ENCODE results near the gene TP73.

Gene TP73

GRCh38 chr1:3697104-3697503 is 44.8 kb downstream of the TP73 start:
- DNase-seq (ENCODE audit: low read depth) = no peak
- TF ChIP-seq CTCF (conservative IDR thresholded peaks at IDR 0.05; ENCODE audit: low read depth, low read length) = no peak

GRCh38 chr1:3697810-3698209 is 45.5 kb downstream of the TP73 start:
- DNase-seq (ENCODE audit: low read depth) = no peak
- no peak overlapping the region for H3K4me3 ChIP-seq (ENCODE audit: low read depth, low read length)
- no peak for TF ChIP-seq CTCF (conservative IDR thresholded peaks at IDR 0.05; ENCODE audit: low read depth, low read length)

More at GRCh38 chr1:3697104-3697503, 44.8 kb downstream of the TP73 start:
- no peak overlapping the region for H3K4me3 ChIP-seq (ENCODE audit: low read depth, low read length)

- DNase-seq (ENCODE audit: low read depth) = no peak
- no peak overlapping the region for H3K4me3 ChIP-seq (ENCODE audit: low read depth, low read length)
- TF ChIP-seq CTCF (conservative IDR thresholded peaks at IDR 0.05; ENCODE audit: low read depth, low read length) = no peak
These were observed 46.5 kb downstream of the TP73 start for GRCh38 chr1:3698660-3699408.

GRCh38 chr1:3699596-3699995 is 47.3 kb downstream of the TP73 start:
- no peak for DNase-seq (ENCODE audit: low read depth)
- no peak for TF ChIP-seq CTCF (conservative IDR thresholded peaks at IDR 0.05; ENCODE audit: low read depth, low read length)
- H3K4me3 ChIP-seq (ENCODE audit: low read depth, low read length) = no peak overlapping the region

- no peak for TF ChIP-seq CTCF (conservative IDR thresholded peaks at IDR 0.05; ENCODE audit: low read depth, low read length)
- DNase-seq (ENCODE audit: low read depth) = no peak
- no peak overlapping the region for H3K4me3 ChIP-seq (ENCODE audit: low read depth, low read length)
These were observed 48.3 kb downstream of the TP73 start for GRCh38 chr1:3700631-3701030.

- no peak for DNase-seq (ENCODE audit: low read depth)
- no peak for TF ChIP-seq CTCF (conservative IDR thresholded peaks at IDR 0.05; ENCODE audit: low read depth, low read length)
- H3K4me3 ChIP-seq (ENCODE audit: low read depth, low read length) = no peak overlapping the region
These were observed 50.2 kb downstream of the TP73 start for GRCh38 chr1:3702528-3702927.
